ENCODE results near the gene RGCC.

RGCC gene

DNA sequence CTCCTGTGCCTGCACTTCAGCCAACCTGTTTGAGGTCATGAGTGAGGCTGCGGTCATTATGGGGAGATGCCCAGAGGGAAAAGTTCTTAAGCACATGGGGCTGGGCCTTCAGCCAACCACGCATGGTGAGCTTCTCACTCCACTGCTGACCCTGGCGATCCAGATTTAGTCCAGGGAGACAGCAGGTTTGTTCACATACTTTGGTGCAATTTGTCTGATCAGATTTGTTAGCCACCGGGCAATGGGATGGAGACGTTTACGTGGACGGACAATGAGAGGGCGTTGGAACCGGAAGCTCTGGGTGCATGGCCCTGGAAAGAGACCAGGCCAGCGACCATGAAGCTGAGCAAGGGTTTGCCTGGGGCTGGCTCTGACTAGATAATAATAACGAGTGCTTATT, 56.2 kb downstream of the RGCC start:
- H3K4me3 ChIP-seq (ENCODE audit: low read depth, low read length) = no peak overlapping the region
- TF ChIP-seq, protein P1, sequence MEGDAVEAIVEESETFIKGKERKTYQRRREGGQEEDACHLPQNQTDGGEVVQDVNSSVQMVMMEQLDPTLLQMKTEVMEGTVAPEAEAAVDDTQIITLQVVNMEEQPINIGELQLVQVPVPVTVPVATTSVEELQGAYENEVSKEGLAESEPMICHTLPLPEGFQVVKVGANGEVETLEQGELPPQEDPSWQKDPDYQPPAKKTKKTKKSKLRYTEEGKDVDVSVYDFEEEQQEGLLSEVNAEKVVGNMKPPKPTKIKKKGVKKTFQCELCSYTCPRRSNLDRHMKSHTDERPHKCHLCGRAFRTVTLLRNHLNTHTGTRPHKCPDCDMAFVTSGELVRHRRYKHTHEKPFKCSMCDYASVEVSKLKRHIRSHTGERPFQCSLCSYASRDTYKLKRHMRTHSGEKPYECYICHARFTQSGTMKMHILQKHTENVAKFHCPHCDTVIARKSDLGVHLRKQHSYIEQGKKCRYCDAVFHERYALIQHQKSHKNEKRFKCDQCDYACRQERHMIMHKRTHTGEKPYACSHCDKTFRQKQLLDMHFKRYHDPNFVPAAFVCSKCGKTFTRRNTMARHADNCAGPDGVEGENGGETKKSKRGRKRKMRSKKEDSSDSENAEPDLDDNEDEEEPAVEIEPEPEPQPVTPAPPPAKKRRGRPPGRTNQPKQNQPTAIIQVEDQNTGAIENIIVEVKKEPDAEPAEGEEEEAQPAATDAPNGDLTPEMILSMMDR (IDR thresholded peaks at IDR 0.05; ENCODE audit: low read depth, low read length, missing control alignments) = no peak
- no peak for DNase-seq (ENCODE audit: low read depth)

DNA sequence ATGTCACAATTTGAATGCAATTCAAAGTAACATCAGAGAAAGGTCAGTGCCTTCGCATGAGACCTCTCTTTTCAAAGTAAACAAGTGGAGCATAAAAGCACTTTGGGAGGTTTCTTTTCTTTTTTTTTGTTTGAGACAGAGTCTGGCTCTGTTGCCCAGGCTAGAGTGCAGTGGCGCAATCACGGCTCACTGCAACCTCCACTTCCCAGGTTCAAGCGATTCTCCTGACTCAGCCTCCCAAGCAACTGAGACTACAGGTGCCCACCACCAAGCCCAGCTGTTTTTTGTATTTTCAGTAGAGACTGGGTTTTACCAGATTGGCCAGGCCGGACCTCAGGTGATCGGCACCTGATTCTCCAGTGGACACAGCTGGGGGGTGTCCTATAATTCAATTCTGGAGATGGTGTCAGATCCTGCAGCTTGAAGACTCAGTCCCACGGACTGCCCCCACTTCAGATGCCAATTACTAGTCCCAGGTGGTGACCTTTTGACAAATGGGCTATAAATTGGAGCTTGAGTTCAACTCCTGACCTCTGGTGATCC, 57.6 kb downstream of the RGCC start:
- no peak for DNase-seq (ENCODE audit: low read depth)
- TF ChIP-seq, protein P1 (IDR thresholded peaks at IDR 0.05; ENCODE audit: low read depth, low read length, missing control alignments) = no peak

DNA sequence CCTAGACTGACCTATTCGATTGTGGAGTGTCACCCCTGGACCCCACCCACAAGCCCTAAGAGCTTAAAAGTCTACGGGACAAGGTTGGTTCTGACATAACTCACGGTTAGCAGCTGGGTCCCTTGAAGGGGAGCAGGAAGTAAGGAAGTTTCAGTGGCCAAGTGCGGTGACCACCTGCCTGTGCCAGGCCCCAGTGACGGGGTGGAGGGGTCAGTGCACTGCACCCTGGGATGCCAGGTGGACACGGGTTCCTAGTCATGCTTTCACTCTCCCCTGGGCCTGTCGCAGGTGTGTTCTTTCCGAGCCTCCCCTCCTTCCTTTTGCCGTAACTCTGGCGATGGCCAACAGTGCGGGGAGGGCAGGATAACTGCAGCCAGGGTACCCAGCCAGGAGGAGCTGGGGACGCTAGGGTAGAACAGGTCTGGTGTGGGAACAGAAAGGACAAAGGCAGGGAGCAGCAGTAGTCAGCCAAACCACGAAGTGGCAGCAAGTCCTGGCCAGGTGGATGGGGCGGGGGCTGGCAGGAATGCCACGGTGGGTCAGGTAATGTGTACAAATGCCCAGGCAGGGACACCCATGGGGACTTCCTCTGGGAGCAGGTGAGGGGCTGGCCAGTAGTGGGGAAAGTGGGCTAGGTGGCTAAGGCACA, 58.3 kb downstream of the RGCC start:
- TF ChIP-seq, protein P1 (IDR thresholded peaks at IDR 0.05; ENCODE audit: low read depth, low read length, missing control alignments) = no peak
- DNase-seq (ENCODE audit: low read depth) = no peak

More for the DNA sequence above, 57.6 kb downstream of the RGCC start:
- no peak overlapping the region for H3K4me3 ChIP-seq (ENCODE audit: low read depth, low read length)

DNA sequence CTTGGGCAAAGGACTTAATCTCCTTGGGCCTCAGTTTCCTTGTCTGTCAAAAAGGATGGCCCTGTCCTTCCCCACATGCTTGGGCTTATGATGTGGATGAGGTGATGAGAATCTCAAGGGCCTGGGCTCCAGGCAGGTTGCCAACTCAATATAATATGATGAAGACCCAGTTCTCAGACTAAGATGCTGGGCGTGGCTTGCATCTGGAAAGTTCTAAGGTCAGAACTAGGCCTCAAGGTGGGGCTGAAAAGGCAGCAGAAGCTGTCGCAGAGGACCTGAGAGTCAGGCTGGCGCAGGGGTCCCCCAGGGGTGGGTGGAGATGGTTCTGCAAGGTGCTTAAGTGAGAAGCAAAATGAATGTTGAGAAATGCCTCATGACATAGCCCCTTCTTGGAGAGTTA, 58.8 kb downstream of the RGCC start:
- DNase-seq (ENCODE audit: low read depth) = no peak
- no peak overlapping the region for H3K4me3 ChIP-seq (ENCODE audit: low read depth, low read length)
- TF ChIP-seq, protein P1 (IDR thresholded peaks at IDR 0.05; ENCODE audit: low read depth, low read length, missing control alignments) = no peak

More for the DNA sequence above, 58.3 kb downstream of the RGCC start:
- H3K4me3 ChIP-seq (ENCODE audit: low read depth, low read length) = no peak overlapping the region

DNA sequence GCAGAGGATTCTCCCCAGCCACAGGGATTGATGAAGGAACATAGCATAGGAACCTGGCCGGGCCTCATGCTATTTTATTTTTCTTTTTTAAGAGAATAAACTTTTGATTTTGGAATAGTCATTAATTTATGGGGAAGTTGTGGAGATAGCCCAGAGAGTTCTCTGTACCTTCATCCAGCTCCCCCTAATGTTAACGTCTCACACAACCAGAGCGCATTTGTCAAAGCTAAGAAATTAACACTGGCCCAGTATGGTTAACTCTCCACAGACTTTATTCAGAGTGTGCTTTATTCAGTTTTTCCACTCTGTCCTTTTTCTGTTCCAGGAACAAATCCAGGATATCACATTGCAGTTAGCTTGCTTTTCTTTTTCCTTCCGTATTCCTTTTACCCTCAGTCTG, 59.4 kb downstream of the RGCC start:
- DNase-seq (ENCODE audit: low read depth) = no peak
- TF ChIP-seq, protein P1 (IDR thresholded peaks at IDR 0.05; ENCODE audit: low read depth, low read length, missing control alignments) = no peak
- H3K4me3 ChIP-seq (ENCODE audit: low read depth, low read length) = no peak overlapping the region

DNA sequence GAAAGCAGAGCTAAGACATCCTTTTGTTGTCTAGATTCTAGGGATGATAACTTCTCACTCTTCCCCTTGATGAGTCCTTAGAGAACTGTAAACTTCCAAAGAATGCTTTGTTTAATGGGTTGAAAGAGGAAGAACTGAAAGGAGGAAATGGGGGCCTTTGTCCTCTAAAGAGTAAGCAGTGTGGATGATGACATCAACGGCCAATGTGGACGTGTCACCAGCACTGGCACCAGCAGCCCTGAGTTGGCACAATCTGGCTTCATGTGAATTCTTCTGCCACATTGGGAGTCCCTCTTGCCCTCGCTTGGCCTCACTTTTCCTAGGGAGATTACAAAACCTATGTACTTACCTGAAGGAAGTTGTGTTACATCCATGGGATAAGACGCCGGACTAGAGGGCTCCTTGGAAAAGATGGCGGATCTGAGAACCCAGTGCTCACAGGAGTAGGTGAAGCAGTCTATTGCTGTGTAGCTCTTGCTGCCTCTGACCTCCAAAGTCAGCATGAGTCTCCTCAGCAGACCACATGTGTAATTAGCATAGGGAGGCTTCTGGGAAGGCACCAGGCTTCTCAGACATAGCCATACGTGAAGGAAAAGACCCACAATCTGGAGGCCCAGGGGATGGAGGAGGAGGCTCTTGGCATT, 62.8 kb downstream of the RGCC start:
- no peak overlapping the region for H3K4me3 ChIP-seq (ENCODE audit: low read depth, low read length)
- DNase-seq (ENCODE audit: low read depth) = no peak
- TF ChIP-seq, protein P1 (IDR thresholded peaks at IDR 0.05; ENCODE audit: low read depth, low read length, missing control alignments) = no peak

Data from GM12864 (cell line).